Iris pigment epithelial cell (primary cell): Measurements from ENCODE around the gene TLE1.
"Not testable (repeated sequence)": the region's sequence is repeated elsewhere in the genome, so short reads cannot be mapped to it uniquely, and the experiment has no call there.

ENCODE experiments used
- DNase-seq: peaks from one replicate; pipeline ENCODE4 v3.0.0-alpha.2; 2011; ENCODE audit warnings: low read depth

TLE1 gene

DNA sequence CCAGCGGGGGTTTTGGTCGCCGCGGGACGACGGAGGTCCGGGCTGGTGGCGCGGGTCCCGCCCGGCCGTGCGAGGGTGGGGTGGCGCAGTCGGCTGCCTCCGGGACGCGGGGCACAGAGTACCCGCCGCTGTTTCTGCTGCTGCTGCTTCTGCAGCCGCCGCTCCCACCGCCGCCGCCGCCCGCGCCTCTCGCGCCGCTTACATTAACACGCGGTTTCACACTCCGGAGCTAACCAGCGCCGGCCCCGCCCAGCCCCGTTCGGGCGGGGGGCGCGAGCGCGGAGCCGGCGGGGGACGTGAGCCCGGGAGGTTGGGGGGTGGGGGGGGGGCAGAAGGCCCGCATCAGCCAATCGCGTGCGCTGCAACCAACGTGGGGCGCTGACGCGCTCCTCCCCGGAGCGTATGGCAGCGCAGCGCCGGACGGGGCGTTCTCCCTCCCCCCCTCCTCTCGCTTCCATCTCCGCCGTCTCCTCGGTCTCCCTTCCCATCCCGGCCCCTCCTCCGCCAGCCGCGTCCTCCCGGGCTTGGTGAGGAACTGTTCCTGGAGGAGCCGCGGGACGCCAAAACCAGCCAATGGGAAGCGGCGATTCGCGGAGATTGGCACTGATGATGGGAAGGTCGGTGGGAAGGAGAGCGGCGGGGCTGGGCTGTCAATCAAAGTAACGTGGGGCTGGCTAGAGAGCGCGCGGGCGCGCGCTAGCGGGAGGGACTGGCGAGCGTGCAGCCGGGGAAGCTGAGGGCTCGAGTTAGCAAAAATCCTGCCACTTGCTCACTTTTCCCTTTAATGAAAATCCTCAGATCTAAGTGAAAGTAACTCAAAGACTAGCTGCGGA lies at the start of gene TLE1:
TLE1 (minus strand) TSS at position 205 of the 833 bp plus-strand sequence. CDS start 1,307 bp downstream, outside the sequence.
- DNase-seq, result peak; percentile 100

DNA sequence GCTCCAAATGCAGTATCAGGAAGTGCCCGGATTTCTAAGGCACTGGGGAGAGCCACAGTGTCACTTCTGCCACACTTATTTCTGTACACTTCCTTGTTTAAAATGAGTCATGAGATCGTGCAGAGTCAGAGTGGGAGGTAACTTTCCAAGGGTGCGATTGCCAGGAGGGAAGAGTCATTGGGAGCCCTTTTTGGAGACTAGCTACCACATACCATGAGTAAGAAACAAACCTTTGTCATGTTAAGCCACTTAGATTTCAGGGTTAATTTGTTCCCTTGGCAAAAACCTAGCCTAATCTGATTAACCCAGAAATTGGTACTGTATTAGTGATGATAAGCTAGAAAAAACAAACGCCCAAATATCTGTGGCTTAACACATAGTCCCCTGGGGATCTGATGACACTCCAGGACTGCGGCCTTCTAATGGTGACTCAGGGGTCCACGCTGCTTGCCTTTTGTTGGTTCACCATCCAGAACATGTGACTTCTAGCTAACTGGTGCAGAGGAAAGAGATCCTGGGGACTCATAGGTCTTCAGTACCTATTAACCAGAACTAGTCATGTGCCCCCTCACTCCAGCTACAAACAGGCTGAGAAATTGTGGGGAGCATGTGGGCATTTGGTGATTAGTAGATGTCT lies 48.6 kb upstream of the TLE1 start:
- DNase-seq, result peak; percentile 76

DNA sequence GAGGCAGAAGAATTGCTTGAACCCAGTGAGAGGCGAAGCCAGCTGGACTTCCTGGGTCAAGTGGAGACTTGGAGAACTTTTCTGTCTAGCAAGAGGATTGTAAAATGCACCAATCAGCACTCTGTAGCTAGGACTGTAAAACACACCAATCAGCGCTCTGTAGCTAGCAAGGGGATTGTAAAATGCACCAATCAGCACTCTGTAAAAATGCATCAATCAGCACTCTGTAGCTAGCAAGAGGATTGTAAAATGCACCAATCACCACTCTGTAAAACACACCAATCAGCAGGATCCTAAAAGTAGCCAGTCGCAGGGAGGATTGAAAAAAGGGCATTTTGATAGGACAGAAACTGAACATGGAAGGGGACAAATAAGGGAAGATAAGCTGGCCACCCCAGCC lies 41.2 kb upstream of the TLE1 start:
- DNase-seq, result not testable (repeated sequence)

DNA sequence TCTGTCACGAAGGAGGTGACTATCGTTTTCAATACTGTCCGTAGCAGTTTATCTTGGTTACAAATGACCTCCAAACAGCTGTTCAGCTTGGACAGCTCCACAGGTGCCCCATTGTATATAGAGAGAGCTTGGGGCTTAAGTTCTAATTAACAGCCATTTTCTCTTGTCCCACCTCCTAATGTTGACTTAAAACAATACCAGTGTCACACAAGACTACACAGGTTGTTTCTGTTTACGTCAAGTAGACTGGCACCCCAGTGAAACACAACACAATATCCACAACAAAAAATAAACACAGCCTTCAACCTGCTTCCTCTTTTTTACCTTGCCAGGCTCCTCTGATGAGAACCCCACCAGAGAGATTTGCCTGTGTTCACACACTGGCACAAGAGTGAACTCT lies 39.8 kb upstream of the TLE1 start:
- no peak for DNase-seq

DNA sequence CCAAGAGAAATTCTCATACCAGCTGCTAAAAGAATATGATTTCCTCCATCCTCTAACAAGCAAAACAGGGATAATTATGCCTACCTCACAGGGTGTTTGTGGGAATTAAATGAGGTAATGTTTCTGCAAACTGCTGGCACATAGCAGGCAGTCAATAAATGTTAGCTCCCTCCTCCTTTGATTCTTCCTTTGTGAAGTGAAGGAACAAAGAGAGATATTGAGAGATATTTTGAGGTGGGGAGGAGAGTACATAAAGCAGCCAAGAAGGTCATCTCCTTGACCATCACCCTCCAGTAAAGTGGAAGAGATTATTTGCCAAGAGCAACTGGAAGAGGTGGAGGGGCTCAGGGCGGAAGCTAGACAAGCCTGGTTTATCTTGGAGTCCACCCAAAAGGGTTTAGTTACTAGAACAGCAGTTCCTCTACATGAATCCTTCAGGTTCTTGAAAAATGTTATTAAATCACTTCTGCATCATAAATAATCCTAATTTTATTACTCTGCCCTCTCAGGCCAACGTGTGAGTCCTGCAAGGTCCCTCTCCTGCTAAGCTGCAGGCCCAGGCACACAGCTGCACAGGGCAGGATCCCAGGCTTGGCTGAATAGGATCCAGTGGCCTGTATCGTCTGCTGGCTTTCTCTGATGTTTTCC lies 35.0 kb upstream of the TLE1 start:
- DNase-seq, result peak; percentile 62

DNA sequence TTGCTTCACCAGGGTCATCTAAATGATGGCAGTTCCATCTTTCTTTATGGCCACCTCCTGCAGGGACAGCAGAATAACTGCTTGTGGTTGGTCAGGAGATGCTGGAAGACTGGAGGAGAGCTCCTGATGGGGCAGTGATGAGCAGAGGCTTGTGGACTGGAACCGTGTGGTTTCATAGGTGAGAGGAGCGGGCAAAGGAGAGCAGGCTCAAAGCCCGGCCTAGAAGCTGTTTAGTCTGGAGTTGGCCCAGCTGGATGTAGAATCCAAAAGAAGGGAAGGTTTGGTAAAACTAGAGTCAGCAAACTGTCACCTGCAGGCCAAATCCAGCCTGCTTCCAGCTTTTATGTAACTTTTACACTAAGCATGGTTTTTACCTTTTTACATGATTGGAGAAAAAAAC lies 32.9 kb upstream of the TLE1 start:
- DNase-seq, result no peak

DNA sequence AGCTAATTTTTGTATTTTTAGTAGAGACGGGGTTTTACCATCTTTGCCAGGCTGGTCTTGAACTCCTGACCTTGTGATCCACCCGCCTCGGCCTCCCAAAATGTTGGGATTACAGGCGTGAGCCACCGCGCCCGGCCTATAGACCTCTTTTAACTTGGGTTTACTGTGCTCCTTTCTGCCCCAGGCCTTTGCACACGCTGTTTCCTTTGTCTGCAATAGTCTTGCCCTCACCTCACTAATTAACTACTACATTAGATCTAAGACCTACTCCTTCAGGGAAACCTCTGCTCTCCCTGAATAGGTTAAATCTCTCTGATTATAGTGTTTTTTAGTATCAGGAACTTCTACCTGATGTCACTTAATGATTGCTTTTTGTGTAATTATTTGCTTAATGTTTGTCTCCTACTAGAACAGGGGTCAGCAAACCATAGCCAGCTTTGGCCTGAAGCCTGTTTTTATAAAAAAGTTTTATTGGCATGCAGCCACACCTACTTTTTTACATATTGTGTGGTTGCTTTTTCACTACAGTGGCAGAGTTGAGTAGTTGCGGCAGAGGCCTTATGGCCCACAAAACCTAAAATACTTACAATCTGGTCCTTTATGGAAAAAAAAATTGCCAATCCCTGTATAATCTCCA lies 31.2 kb upstream of the TLE1 start:
- no peak for DNase-seq

DNA sequence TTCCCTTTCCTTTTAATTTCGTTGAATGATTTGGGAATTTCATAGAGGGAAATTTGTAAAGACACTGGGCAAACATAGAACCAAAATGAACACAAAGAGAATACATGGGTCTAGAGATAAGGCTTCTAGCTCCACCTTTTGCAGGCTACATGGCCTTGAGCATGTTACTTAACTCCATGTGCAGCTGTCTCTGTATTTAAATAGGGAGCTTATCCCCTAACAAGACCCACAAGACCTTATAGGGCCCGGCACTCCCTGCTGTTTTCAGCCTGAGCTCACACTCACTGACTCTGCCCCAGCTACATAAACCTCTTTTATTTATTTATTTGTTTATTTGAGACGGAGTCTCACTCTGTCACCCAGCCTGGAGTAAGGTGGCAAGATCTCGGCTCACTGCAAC lies 30.6 kb upstream of the TLE1 start:
- no peak for DNase-seq

DNA sequence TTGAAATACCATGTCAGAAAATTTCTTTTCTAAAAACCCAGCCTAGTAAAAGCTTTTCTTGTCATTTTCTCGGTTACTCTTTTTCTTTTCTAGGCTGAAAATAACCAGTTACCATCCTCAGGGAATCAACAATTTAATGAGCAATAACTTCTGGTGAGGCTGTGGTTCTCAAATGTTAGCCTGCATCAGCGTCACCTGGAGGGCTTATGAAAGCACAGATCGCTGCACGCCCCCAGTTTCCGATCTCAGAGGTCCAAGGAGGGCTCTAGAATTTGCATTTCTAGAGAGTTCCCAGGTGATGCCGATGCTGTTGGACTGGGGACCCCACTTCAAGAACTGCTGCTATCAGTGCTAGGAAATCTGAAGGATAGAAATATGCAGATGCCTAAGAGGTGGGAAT lies 28.9 kb upstream of the TLE1 start:
- DNase-seq, result no peak

DNA sequence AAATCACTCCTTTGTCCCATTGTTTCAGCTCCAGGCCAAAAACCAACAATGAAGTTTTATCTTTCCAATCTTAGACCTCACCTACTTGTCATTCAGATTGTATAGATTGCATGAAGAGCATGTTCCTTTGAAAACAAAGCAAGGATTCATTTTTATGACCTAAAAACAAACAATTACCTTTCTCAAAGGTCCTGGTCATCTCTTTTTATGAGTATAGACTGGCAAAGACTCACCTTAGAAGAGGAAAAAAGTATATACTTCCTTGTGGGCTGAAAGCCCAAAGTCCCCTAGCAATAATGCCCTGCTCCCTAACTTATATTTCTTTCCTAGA lies 28.4 kb upstream of the TLE1 start:
- no peak for DNase-seq

DNA sequence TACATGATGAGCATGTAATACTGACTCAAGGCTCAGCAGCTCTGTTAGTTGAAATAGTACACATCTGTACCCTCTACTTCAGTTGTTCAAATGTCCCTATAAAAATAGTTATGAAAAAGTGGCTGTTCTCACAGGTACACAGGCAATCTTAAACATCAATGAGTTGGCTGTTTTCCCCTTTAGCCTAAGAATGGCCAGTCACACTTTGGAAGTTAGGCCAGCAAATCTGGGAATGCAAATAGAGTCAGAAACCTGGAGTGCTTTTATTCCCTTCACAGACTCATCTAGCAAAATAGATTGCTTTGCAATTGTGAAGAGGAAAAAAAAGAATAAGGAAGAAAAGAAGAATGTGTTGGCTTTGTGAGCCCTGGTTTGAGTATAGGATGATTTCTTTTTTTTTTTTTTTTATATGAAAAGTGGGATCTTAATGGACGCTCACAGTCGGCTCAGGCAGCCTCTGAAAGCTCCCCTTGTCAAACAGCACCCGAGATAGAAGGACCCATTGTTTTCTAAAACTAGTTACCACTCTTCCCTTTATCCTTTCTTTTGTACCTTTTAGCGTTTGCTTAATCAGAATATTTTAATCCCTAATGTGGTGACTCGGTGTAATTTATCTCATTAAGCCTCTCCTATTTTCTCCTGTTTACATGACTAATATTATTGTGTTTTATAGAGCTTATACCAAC lies 27.9 kb upstream of the TLE1 start:
- DNase-seq, result no peak

DNA sequence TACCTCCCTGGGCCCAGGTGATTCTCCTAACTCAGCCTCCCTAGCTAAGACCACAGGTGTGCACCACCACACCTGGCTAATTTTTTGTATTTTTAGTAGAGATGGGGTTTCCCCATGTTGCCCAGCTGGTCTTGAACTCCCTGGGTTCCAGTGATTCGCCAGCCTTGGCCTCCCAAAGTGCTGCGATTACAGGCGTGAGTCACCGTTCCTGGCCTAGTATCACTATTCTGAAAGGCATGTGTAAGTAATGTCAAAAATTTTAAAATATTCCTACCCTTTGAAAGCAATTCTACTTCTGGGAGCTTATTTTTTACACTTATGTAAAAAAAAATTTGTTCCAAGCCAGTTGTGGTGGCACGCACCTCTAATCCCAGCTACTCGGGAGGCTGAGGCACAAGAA lies 27.1 kb upstream of the TLE1 start:
- peak; percentile 69 for DNase-seq

DNA sequence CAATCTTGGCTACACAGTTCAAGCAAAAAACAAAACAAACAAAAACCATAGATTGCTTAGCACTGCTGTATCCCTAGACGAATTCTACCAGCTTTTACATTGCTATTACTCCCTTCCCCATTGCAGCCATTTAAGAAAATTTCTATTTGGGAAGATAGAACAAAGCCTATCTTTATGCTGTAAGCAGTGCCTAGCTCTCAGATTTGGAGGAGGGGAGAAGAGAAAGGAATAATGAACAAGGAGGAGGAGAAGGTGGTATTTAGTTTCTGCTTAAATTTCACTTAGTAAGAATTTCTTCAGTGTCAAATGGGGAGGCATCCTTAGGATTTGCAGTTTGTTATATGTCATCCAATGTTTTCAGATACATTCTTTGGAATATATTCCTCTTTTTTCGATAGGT lies 16.2 kb upstream of the TLE1 start:
- DNase-seq, result no peak

DNA sequence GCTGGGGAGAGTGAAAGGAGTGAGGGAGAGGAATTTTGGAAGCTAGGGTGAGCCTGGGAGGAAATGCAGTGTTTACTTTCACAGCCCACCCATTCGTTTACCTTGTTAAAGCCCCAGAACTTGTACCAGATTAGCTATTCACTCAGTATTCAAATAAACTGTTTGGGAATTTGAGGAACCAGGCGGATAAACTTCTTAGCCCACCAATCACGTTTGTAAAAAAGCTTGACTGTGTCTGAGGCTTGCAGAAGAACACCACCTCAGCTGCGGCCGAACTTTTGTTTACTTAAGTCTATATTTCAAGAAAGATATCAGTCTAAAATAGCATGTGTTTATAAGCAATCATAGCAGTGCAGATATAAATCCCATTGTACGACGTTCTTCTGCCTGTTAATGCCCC lies 5.2 kb upstream of the TLE1 start:
- peak; percentile 19 for DNase-seq

DNA sequence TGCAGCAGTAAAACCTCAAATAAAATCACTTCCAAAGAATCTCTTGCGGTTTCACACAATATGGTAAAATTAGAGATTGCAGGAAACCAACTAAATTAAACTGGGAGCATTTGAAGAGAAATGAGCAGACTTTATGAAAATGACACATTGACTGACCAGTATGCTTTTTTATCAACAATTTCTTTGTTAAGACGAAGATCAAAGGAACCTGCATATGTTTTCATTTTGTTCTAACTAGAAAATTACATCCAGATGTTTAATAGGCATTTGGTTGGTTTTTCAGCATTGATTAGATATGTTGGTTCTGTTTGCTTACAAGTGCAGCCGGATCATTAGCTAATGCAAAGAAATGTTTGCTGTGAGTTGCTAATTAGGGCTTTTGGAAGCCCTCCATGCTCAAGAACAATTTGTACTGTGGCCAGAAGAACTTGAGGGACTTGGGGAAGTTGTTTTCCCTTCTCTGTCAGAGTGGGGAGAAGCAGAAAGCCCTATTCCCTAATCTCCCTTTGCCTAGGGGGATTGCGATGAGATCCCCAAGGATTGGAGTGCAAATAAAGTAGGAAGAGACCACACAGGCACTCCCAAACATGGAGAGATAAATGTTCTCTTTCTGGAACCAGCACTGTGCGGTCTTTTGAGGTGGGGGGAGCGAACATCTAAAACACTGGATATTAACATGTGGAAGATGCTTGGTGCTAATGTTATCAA lies 4.5 kb upstream of the TLE1 start:
- no peak for DNase-seq

DNA sequence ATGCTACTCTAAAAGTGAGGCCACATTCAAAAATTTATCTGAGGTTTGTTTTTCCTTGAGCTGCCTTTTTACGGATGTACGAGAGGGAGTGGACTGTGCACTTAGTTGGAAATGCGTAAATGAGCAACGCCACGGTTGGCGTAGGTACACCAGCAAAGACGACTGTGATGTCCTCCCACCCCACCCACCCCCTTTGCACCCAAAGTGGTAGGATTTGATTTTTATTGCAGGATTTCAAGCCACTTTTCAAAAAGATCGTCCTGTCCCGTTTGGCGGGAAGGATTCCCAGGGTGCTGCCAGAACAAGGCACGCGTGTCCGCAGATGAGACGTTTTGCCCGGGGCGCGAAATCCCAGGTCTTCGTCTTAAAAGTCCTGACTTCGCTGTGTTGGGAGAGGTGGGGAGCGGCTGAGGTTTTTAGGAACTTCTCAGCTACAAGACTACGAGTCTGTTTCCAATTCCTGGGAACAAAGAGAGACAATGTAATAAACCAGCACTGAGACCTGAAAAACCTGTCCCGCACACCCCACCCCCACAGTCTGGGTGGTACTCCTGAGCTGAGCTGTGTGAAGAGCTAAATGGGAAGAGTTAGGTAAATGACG lies 1.0 kb upstream of the TLE1 start:
- DNase-seq, result no peak

DNA sequence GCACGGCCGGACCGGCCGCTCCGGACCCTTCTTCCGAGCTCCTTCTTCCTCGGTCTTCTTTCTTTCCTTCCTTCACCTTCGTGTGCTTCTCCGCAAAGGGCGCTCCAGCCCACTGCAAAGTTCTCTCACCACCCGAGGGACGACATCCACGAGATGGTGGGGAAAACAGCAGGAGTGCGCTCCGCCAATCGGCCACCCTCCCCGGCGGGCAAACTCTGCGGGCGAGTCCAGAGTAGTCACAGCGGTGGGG lies 329 bp downstream of the TLE1 start:
- not testable (repeated sequence) for DNase-seq

DNA sequence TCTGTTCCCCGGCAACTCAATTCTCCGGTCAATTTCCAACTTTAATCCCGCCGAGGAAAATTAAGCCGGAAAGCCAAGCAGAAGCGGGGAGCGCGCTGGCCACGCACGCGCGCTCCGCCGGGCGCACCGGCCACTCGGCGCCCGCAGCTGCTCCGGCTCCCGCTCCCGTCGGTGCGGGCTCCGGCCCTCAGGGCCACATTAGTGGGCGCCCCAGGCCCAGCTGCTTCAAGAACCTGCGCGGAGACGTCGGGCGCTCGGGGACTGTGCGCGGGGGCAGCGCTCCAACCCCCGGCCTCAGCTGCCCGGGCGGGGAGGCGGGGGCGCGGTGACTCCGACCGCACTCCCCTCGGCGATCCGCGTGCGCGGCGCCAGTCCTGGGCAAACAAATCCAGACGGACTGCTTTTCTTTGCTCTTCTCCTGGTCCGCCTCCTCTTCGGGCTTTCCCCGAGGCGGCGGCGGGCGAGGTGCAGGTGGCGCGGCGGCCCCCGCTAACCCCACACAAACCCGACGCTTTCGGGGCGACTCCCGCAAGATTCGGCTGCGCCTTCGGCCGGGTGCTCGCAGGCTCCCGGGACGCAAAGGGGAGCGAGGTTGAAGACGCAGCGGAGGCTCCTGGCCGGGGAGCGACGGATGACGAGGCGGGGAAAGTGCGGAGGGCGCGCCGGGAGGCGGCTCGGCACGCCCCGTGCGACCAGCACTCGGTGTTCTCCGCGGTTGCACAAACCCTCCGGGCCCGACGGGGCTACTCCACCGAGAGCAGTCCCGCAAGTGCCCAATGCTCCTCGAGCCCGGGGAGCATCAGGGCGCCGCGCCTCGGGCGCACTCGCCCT lies 870 bp downstream of the TLE1 start:
- peak; percentile 75 for DNase-seq

DNA sequence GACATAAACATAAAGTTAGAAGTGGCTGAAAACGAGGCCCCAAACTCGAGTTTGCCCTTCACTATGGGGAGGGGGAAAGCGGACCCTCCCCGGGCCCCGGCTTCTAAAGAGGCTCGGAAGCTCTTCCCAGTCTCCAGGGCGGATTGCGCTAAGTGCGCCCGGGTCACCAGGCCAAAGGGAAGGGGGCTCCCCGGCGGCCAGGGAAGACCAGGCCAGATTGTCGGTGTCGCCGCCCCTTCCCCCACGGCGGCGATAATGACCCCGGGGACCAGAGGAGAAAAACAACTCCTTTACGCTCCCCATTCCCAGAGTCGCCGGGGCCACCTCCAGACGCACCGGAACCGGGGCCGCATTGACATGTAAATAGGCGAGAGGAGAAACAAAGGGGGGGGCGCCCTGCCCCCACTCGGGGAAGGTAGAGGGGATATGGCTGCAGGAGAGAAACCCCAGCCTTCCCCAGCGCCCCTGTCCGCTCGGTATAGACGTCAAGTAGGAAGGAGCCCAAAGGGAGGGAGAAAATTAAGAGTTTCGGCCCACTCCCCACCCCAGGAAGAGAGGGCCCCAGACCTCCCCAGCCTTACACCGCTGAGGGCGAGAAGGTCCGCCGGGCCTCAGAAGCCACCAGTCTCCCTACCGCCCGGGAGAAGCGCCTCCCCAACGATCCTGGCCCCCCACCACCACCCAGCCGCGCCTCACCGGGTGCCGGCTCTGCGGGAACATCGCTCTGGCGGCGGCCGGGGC lies 1.7 kb downstream of the TLE1 start:
- peak; percentile 45 for DNase-seq
